Measurements from ENCODE around the gene COL21A1. TPM values are rescaled to one million over a fixed set of nuclear protein-coding genes. Genes with fewer than 3 reads are reported as not detected.

Gene COL21A1
- polyA plus RNA-seq, 2 of the 4 experiments (the other 2 are of a cell fraction) = 1.4 to 3.3 TPM

DNA sequence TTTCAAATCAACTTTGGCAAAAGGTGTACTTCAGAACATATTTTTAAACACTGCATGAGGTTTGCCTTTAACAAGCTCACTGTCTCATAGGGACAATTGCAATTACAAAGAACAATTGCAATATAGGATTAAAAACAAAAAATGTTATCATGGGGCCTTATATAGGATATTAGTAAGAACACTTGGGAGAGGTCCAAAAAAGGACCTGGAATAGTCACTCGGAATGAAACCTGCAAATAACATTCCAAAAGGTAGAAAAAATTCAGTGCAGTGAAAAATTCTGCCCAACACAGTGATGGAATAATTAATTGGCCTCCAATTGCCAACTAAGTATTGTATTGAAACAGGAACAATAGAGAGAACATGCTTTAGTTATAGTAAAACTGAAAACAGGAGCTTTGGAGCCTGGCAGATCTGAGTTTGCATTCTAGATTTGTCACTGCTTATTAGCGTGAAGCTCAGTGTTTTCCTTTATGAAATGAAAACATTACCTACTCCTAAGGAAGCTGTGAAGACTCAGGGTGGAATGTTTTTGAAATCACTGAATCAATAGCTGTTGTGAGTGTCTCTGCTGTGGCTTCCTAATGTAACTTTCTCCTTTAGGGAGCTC is 199.3 kb downstream of the COL21A1 start:
- ChIA-PET CTCF (interaction anchor here (0.6 to 1.2 kb wide), 2 partner anchors 12 to 245 kb away, joined by 3 to 4 read pairs; no protein-coding TSS in a partner anchor), POLR2A (no interaction called here)
- TF ChIP-seq, protein P1, sequence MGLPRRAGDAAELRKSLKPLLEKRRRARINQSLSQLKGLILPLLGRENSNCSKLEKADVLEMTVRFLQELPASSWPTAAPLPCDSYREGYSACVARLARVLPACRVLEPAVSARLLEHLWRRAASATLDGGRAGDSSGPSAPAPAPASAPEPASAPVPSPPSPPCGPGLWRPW (IDR thresholded peaks at IDR 0.05) = no peak
- TF ChIP-seq HOXA7 (CRISPR knock-in tag; IDR thresholded peaks at IDR 0.05) = no peak
- TF ChIP-seq, protein P2, sequence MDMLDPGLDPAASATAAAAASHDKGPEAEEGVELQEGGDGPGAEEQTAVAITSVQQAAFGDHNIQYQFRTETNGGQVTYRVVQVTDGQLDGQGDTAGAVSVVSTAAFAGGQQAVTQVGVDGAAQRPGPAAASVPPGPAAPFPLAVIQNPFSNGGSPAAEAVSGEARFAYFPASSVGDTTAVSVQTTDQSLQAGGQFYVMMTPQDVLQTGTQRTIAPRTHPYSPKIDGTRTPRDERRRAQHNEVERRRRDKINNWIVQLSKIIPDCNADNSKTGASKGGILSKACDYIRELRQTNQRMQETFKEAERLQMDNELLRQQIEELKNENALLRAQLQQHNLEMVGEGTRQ (IDR thresholded peaks at IDR 0.05) = no peak
- no peak for TF ChIP-seq FOSL2 (IDR thresholded peaks at IDR 0.05)
- TF ChIP-seq FOSL2 (CRISPR knock-in tag; IDR thresholded peaks at IDR 0.05) = no peak
- TF ChIP-seq ESRRA (IDR thresholded peaks at IDR 0.05; ENCODE audit: borderline replicate concordance, low read length) = no peak
- TF ChIP-seq NR3C1 (IDR thresholded peaks at IDR 0.05) = no peak
- TF ChIP-seq, protein P3, sequence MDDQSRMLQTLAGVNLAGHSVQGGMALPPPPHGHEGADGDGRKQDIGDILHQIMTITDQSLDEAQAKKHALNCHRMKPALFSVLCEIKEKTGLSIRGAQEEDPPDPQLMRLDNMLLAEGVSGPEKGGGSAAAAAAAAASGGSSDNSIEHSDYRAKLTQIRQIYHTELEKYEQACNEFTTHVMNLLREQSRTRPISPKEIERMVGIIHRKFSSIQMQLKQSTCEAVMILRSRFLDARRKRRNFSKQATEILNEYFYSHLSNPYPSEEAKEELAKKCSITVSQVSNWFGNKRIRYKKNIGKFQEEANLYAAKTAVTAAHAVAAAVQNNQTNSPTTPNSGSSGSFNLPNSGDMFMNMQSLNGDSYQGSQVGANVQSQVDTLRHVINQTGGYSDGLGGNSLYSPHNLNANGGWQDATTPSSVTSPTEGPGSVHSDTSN (IDR thresholded peaks at IDR 0.05) = no peak
- TF ChIP-seq NPAS2 (CRISPR knock-in tag; IDR thresholded peaks at IDR 0.05; ENCODE audit: borderline replicate concordance) = no peak
- no peak for TF ChIP-seq RFX5 (IDR thresholded peaks at IDR 0.05)
- TF ChIP-seq KDM1A (IDR thresholded peaks at IDR 0.05; ENCODE audit: low read depth) = no peak
- no peak for TF ChIP-seq BHLHE40 (IDR thresholded peaks at IDR 0.05; ENCODE audit: low read depth, low read length)
- TF ChIP-seq FOSB (CRISPR knock-in tag; IDR thresholded peaks at IDR 0.05) = no peak
- TF ChIP-seq CHD4 (IDR thresholded peaks at IDR 0.05; ENCODE audit: borderline replicate concordance) = no peak
- no peak for TF ChIP-seq CBX2 (IDR thresholded peaks at IDR 0.05; ENCODE audit: borderline replicate concordance, low read depth)
- no peak for TF ChIP-seq MAZ (IDR thresholded peaks at IDR 0.05; ENCODE audit: borderline replicate concordance, low read depth, low read length)
- no peak for TF ChIP-seq SREBF2 (IDR thresholded peaks at IDR 0.05)
- TF ChIP-seq RAD21 (conservative IDR thresholded peaks at IDR 0.05 in 1 of 2, IDR thresholded peaks at IDR 0.05 in 1 of 2) = no peak
- TF ChIP-seq CBX8 (IDR thresholded peaks at IDR 0.05) = no peak
- no peak for TF ChIP-seq POLR2AphosphoS2 (conservative IDR thresholded peaks at IDR 0.05; ENCODE audit: low read length)
- FAIRE-seq (no peak), DNase-seq (ENCODE audit: low read depth in 1 of 2, low spot score in 1 of 2) (no peak), ATAC-seq (no peak)
- H3K4me2 ChIP-seq = no peak overlapping the region
- no peak overlapping the region for H3K27ac ChIP-seq
- no peaks in the 10 kb centered on the region for H3K9me3 ChIP-seq
- H3K4me1 ChIP-seq = no peaks in the 10 kb centered on the region
- no peak overlapping the region for H3K4me3 ChIP-seq
- 81% methylated on average over 2 of the region's 2 CpGs for WGBS (ENCODE audit: missing lambda C conversion rate)

DNA sequence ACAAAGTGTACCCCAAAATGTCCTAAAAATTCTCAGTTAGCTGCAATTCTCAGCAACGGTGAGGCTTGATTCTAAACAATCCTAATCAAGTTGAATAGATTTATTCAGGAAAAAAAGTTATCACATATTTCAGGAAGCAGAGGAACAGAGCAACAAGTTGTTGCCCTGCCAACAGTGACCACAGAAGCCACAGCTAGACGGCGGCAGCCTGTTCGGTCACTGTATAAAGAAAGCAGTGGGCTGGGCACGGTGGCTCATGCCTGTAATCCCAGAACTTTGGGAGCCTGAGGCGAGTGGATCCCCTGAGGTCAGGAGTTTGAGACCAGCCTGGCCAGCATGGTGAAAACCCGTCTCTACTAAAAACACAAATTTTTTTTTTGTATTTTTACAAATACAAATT is 200.8 kb downstream of the COL21A1 start:
- CTCF ChIA-PET = no interaction called here
- H3K9me3 ChIP-seq = no peaks in the 10 kb centered on the region
- H3K27ac ChIP-seq = no peak overlapping the region
- WGBS (ENCODE audit: missing lambda C conversion rate) = 70% methylated on average over 6 of the region's 7 CpGs
- no peaks in the 10 kb centered on the region for H3K4me1 ChIP-seq
- FAIRE-seq (no peak), ATAC-seq (no peak), DNase-seq (ENCODE audit: low read depth in 1 of 2, low spot score in 1 of 2) (no peak)
- H3K4me3 ChIP-seq = no peak overlapping the region
- POLR2A ChIA-PET = no interaction called here
- H3K4me2 ChIP-seq = no peak overlapping the region
- TF ChIP-seq FOSB (CRISPR knock-in tag; IDR thresholded peaks at IDR 0.05) = no peak
- no peak for TF ChIP-seq POLR2A (IDR thresholded peaks at IDR 0.05; ENCODE audit: low read length)
- TF ChIP-seq CEBPB (IDR thresholded peaks at IDR 0.05) = no peak
- TF ChIP-seq MAZ (IDR thresholded peaks at IDR 0.05; ENCODE audit: borderline replicate concordance, low read depth, low read length) = no peak
- no peak for TF ChIP-seq PHF8 (IDR thresholded peaks at IDR 0.05; ENCODE audit: borderline replicate concordance, low read depth)

DNA sequence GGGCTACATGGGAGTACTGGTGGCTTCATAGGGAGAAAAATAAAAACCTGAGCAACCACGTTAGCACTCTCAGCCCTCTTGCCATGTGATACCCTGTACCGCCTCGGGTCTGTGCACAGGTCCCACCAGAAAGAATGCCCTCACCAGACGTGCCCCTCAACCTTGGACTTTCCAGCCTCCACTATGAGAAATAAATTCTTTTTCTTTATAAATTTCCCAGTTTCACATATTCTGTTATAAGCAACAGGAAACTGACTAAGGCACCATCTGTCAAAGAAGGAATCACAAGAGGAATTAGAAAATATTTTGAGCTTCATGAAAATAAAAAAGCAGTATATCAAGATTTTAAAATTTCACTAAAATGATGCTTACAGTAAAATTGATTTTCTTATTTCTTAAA is 203.6 kb downstream of the COL21A1 start:
- no peak overlapping the region for H3K4me2 ChIP-seq
- no peaks in the 10 kb centered on the region for H3K4me1 ChIP-seq
- FAIRE-seq = no peak
- CTCF ChIA-PET = no interaction called here
- POLR2A ChIA-PET = no interaction called here
- 73% methylated on average over 4 of the region's 4 CpGs for WGBS (ENCODE audit: missing lambda C conversion rate)
- no peak overlapping the region for H3K4me3 ChIP-seq
- TF ChIP-seq JUNB (IDR thresholded peaks at IDR 0.05) = no peak
- no peak for ATAC-seq
- H3K9me3 ChIP-seq = no peaks in the 10 kb centered on the region
- H3K27ac ChIP-seq = no peak overlapping the region
- DNase-seq (ENCODE audit: low read depth in 1 of 2, low spot score in 1 of 2) = no peak
